GM21390 (cell line): ENCODE results near the gene NLGN1.
"Not testable (repeated sequence)": the region's sequence is repeated elsewhere in the genome, so short reads cannot be mapped to it uniquely, and the experiment has no call there.

Experiments
- ATAC-seq: cut with Tn5 transposase; IDR thresholded peaks from one replicate; pipeline ENCODE4 v1.9.1; 2021; ENCODE audit not compliant: unreplicated experiment

NLGN1 gene

DNA sequence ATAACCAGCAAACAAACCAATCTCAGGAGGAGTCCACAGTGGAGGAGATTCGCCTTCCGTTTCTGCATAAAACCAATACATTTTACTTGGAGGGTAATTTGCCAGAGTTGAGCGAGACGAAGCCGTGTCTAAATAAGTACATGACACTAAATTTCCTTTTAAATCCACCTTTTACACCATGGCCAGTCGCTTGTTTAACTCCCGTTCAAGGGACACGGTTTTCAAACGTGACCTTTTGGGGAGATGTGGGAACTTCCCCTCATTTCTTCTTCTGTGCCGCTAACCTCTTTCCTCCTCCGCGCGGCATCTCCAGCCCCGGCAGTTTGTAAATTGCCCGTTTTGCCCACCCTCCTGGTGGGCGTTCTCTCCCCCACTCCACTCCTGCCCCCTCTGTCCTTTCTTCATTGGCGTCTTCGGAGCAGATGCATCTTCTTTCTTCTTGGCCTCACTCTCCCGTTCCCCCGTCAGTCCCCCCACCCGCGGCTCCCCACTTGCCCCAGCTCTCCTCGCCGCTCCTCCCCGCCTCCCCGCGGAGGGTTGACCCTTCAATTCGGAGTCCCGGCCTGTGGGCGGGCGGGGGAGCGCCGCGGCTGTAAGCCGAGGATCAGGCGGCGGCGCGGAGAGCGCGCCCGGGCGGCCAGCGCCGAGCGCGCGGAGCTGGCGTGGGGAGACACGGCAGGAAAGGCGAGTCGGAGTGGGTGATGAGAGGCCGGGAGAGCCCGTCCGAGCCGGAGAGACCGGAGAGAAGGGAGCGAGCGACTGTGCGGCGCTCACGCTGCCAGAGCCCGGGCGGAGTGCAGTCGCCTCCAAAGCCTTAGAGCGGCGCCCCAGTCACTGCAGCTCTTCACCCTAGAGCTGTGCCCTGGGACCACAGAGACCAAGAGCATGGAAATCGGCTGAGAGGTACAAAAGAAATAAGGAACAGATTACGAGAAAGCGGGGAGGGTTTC is at the start of gene NLGN1:
TSS of gene NLGN1 (plus strand) at position 584 of the 950 bp plus-strand sequence.
- ATAC-seq = no peak

DNA sequence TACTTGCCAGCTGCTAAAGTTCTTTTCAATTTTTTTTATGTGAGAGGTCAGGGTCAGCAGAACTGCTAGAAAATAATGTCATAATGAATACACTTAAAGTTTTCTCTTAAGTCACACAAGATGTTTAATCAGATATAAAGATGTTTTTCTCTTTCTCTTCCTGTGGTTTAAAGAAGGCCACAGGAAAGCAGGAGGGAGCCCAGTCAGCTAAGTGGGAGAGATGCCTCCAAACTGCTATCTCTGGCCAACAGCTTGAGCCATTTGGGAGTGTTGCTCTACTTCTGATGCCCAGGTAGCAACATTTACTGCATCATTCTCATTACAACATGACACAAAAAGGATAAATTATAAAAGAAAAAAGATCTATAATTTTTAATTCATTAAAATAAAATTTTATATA is 45.7 kb upstream of the NLGN1 start:
- ATAC-seq = no peak

DNA sequence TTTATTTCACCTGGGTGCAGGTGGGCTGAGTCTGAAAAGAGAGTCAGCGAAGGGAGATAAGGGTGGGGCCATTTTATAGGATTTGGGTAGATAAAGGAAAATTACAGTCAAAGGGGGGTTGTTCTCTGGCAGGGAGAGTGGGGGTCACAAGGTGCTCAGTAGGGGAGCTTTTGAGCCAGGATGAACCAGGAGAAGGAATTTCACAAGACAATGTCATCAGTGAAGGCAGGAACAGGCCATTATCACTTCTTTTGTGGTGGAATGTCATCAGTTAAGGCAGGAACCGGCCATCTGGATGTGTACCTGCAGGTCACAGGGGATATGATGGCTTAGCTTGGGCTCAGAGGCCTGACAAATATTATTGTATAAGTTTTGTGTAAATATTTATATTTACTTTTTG is 44.4 kb upstream of the NLGN1 start:
- ATAC-seq = not testable (repeated sequence)

DNA sequence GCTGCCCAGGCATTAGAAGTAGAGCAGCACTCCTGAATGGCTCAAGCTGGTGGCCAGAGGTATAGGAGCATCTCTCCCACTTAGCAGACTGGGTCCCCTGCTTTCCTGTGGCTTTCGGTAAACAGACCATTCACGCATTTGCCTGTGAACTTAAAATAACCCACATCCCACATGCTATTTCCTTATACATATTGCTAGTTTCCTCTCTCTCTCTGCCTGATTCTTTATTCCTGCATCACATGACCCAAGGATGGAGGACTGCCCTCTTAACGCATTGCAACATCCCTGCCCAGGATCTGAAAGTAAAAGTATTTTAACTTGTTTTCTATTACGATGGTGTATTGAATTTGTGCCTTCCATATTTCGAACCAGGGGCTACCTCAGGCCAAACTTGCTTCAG is 43.4 kb upstream of the NLGN1 start:
- no peak for ATAC-seq

DNA sequence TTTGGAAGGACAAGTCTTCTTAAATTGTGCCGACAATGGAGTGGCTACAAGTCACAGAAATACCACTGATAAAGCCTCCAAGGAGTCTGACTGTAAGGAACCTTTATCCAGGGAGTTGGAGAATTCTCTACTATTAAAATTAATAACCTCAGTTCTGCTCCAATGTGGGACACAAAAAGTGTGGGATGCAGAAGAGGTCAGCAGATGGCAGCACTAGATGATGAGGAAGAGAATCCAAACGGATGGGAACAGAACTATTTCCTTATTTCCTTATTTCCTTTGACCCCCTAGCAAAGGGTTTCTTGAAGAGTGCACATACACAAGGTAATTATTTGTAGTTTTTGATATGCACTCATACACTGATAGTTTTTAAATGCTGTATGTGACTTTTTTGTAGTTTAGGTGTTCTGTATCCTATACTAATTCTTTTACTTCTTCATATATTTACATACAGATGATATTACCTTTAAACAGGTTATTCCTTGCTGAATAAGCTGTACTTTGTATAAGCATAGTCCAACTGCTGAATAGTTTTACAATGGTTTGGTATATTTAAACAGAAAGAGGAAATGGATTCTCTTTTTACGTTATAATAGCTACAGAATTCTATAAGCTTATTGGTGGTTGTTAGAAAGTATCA is 25.6 kb upstream of the NLGN1 start:
- no peak for ATAC-seq

DNA sequence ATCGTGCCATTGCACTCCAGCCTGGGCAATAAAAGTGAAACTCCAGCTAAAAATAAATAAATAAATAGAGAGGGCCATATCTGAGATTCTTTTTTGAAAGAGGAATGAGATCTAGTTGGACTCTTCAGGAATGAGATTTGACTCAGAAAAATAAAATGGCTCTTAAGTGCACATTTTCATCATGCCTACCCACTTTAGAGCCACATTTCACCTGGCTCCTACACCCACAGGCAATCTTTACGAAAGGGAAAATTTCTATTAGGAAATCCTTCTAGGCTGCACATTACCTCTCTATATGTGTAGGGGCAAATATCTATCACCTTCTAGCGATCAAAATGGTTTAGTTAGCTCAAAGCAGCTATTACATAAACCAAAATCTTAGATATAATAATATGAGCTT is 16.9 kb upstream of the NLGN1 start:
- ATAC-seq = no peak

DNA sequence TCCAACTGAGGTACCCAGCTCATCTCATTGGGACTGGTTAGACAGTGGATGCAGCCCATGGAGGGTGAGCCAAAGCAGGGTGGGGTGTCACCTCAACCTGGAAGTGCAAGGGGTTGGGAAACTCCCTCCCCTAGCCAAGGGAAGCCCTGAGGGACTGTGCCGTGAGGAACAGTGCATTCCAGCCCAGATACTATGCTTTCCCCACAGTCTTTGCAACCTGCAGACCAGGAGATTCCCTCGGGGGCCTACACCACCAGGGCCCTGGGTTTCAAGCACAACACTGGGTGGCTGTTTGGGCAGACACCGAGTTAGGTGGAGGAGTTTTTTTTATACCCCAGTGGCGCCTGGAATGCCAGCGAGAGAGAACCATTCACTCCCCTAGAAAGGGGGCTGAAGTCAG is 15.6 kb upstream of the NLGN1 start:
- not testable (repeated sequence) for ATAC-seq

DNA sequence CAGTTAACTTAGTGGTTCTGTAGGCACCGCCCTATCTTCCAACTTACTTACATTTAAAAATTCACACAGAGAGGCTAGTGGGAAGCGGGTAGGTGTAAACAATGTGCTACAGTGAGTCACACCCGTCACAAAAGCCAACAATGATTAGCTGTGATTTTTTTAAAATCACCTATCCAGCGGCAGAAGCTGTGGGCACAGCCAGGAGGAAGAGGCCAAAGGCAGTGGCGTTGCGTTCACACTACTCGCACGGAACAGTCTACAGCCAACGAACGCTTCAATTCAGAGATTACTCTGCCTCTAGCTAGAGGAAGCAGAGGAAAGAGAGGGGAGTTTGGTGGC is 2.5 kb upstream of the NLGN1 start:
- ATAC-seq = peak; percentile 31

DNA sequence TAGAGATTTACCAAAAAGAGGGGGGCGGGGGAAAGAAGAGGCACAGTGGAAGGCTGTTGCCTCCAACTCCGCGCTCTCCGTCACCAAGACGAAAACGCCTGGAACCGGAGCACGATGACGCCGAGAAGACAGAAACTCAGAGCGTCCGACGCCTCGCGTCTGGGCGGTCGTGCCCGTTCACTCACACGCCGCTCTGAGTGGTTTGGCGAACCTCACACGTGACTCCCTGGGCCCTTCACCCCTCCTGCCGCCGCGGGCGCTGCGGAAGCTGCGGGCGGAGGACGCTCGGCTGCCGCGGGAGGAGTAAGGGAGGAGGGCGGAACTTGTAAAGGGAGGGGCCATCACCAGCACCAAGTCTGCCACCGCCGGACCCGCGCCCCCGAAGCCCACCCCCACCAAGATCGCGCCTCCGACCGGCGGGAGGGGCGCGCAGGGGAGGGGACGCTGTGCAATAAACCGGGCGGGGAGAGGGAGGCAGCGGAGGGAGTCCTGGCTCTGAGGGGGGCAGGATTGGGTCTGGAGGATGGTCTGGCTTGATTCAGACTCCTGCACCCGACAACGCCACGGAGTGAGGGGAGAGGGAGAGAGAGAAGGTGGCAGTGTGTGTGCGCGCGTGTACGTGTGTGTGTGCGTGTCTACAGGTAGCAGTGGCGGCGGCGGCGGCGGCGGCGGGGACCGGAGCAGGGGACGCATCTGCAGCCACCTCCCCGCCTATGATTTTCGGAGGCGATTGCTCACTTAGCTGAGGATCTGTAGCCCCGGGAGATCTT is 1.9 kb upstream of the NLGN1 start:
- peak; percentile 94 for ATAC-seq

DNA sequence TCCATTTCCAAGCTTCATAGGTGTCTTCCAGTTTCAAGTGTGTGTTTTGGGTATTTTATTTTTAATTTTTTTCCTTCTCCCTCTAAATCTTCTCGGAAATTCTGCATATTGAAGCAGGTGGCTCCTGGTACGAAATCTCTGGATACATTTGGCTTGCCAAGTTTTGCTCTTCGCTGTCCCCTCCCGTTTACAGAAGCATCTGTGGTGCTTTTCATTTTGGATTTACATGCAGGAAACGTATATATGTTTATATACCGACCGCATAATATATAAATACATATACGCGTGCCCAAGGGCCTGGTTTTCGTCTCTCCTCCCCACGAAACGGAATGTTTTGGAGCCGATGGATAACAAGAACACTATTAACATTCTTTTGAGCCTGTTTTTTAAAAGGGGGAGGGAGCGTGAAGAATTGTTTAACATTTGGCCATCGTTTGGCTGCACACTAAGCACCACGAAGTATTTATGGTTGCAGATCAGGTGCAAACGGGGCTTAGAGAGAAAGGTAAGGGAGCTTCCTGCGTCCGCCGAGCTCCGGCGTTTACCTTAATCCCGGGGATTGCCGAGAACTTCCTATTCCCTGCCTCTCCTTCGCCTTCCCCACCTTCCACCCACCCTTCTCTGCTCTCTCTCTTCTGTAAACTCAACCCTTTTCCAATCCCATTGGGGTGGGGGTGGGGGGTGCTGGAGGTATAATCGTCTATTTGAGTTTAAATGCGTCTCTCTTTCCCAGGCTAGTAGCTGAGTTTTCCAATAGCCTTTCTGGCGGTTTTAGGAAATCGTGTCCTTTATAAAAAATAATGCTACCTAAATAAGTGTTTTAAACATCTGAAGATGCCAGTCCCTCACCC is 1.1 kb upstream of the NLGN1 start:
- ATAC-seq = no peak

DNA sequence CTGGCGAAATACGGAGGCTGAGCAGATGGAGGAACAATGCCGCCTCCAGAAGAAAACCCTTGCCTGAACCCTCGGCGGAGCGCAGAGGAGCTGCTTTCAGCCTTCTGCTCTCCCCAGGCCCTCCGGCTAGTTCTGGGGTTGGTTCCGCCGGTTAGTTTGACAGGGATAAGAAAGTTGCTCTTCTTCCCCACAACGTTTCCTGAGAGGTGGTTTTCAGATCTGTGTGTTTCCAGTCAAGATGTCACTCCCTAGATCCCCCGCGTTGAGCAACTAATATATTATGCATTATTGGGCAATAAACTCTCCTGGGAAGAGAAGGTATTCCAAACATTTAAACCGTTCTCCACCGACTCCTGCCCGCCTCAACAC is 551 bp downstream of the NLGN1 start:
- ATAC-seq = no peak

DNA sequence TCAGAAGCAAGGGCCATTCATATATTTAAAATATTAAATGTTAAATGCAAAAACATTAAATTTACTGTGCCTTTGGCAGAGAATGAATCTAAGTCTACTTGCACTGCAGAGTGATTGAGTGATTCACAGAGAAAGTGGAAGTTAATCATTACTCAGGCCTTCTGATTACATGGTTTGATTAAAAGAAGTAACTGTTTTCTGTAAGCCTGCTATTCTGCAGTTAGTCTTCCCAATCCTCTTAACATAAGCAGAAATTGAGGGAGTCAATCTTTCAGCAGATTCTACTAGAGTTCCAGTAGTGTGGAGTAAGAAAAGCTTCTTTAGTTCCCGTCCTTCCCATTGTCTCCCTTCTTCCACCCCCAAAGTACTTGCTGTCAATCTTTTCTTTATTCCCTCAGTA is 1.5 kb downstream of the NLGN1 start:
- ATAC-seq = no peak

DNA sequence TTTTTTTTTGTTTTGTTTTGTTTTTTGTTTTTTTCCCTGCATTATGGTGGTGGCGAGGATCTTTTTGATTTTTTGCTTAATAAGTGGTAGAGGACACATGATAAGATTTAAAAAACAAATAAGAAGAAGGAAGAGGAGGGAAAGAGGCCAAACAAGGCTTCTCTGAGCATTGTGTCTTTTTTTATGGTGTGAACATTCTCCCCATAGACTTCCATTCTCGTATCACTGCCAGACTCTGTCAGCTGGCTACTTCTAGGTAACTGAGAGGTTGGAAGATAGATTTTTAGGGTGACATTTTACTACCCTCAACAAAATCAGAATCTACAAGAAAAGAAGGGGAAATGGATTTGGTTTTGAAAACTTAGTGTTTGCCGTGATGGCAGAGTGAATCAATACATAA is 3.8 kb downstream of the NLGN1 start:
- ATAC-seq = no peak

DNA sequence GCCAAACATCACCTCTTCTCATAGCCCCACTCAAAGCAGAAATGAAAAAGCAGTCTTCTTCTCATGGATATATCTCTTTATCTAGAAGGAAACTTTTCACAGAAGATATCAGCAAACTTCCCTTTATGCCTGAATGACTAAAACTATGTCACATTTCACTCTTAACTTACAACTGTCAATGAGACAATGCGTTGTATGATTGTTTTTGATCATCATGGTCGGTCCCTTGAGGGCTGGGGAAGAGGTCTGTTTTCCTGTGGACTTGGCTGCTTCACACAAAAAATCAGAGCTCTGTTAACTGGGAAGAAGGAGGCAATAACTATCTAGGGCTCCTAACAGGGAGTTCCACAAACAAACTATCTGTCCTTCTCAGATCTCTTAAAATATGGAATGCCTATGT is 5.1 kb downstream of the NLGN1 start:
- no peak for ATAC-seq

DNA sequence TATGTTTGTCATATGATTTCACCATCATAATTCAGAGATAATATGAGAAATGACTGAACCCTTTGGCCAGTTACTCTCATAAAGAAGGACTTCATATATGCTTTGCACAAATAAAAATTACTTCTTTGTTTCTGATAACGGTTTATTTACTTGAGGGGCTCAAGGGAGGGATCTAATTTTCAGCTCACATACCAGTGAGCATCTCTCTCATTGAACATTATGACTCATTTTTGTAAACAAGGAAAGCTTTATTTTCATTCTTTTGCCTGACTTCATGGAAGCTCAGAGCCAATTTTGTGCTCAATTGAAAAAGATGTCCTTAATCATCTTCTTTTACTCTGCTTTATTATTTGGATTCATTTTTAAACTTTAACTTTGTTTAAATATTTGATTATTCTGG is 5.8 kb downstream of the NLGN1 start:
- ATAC-seq = no peak

DNA sequence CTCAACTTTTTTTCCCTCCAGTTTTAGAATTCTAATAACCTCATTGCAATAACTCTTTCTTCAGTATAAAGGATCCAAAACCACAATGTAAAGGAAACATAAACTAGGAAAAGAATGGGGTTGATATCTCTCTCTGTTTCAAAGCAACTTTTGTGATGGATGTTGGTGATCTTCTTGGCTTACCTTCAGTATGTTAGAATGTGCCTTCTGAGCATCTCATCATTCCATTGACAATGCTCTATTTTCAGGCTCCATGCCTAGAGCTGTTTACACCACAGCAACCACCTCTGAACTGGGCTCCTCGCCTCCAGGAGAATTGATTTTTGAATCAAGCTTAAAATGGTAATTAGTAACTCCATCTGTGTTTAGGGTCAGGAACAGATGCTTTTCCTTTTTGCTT is 6.6 kb downstream of the NLGN1 start:
- no peak for ATAC-seq

DNA sequence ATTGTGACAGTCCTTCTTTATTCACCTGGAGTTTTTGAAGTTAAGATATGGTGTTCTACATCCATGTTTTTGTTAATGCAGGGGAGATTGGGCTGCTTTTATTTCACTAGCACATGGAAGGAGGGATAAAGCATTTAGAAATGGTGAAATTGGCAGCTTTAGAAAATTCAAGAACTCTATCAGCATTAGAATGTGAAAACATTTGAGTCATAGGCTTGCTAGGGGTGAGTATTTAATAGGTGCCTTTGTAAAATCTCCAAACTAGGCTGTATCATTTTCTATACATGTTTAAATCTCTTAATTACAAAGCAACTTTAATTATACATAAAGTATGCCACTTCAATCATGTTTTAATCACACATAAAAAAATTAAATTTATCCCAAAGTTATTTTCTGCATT is 12.9 kb downstream of the NLGN1 start:
- no peak for ATAC-seq

DNA sequence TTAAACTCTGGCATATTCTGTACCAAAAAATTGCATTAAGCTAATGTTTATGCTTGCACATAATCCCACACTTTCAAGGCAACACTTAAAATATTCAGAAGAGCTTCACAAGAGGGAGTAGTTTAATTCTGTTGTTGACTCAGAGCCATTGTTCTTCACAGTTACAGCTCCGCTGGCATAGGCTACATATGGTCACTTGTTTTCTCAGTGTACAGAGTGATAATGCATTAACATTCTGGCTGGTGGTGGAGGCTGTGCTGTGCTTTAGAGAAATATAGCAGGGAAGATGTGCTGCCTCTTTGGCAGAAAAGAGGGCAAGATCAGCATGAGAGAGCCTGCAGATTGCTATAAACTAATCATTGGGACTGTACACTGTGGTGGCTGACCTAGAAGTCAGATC is 13.3 kb downstream of the NLGN1 start:
- ATAC-seq = no peak

DNA sequence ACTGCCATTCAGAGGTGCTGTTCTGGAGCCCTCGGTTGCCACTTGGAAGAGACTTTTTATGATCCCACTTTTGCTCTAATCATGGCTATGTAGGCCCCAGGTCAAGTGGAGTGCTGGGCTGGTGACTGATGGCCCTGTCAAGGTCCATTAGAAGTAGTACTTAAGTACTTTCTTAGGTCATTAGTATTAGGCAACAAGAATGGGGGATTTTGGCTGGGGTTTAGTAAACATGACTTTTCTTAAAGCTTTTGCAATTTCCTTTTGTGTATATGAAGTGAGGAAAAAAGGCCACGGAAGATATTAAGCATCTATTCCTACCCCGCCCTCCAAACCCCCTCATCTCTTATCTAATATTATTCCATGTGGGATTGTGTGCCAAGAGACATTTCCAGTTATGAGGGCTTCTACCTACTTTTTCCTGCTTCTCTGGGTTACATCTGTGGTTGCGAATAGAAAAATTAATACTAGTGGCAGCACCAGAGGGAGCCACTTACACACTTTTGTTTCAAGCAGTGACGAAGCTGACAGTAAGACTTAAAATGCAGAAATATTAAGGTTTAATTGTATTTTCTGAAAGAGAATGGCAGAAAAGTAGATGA is 13.9 kb downstream of the NLGN1 start:
- peak; percentile 46 for ATAC-seq

DNA sequence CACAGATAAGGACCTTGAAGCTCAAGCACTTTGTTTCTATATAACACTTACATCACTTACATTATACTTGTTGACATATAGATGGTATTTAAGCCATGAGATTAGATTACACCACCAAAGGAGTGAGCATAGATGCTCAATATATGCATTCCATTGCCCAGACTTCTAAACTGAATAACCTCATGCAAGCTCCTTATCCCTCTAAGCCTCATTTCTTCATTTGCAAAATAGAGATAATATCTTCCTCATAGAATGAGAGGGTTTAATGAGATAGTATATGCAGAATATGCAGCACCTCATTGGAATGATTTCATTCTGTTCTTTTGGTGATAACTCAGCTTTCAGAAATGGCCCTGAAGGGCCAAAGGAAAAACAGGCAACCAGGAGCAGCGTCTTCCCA is 18.5 kb downstream of the NLGN1 start:
- no peak for ATAC-seq

DNA sequence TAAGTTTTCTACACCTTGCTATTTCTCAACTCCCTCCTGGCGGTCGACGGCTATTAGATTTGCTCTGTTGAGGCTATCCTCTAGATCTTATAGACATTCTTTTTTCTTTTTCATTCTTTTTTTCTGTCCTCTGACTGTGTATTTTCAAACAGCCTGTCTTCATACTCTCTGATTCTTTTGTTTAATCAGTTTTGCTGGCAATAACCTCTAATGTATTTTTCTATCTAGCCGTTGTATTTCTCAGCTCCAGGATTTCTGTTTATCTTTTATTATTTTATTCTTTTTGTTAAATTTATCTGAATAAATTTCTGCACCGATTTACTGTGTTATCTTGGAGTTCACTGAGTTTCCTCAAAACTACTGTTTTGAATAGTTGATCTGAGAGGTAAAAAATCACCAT is 31.5 kb downstream of the NLGN1 start:
- no peak for ATAC-seq
